Measurements from ENCODE around the gene NRSN2. TPM values are rescaled to one million over a fixed set of nuclear protein-coding genes. Genes with fewer than 3 reads are reported as not detected.

NRSN2 gene
- total RNA-seq, 2 experiments from 2014 or later, result 9.5 to 9.7 TPM

DNA sequence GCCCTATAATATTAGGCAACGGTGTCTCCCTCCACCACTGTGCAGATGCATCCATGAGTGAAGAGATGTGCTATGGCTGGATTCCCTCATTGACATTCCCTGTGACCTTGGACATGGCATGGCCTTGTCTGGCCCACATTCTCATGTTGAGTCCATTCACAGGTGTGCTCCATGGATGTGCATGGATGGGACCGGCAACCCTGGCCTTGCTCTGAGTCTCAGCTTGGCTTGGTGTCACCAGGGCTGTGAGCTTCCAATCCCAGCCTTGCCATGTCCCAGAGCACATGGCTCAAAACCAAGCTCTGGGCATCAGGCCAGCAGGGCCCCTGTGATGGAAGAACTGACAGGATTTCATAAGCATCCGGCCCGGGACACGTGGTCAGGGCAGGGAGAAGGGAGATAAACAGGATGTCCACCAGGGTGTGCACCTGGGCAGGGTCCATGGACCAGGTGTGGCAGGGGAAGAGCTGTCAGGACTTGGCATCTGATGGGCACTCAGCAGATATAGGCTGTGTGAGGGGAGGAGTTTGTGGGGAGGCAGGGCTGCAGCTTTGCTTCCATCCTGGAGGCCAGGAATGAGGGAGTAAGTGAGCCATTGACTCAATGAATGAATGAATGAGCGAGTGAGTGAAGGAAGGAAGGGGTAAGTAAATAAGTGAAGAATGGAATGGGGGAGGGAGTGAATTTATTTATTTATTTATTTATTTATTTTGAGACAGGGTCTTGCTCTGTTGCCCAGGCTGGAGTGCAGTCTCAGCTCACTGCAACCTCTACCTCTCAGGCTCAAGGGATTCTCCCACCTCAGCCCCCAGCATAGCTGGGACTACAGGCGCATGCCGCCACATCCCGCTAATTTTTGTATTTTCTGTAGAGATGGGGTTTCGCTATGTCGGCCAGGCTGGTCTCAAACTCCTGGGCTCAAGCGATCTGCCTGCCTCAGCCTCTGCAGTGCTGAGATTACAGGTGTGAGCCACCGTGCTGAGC lies 15.7 kb downstream of the NRSN2 start:
- Mint-ChIP-seq H3K36me3 (no peaks in the 10 kb centered on the region), H3K4me3 (peak overlapping the region; percentile 6), H3K9me3 (no peaks in the 10 kb centered on the region), H3K27ac (peak overlapping the region; percentile 8), H3K4me1 (ENCODE audit: low read depth) (peaks cover 31% of the 10 kb centered on the region), H3K27me3 (no peaks in the 10 kb centered on the region)
- ChIA-PET CTCF (interaction anchor here (0.6 to 3.0 kb wide), 11 partner anchors 8 to 198 kb away, joined by 3 to 11 read pairs (median 3); partner anchors contain the start of gene CSNK2A1), POLR2A (interaction anchor here (0.5 to 1.6 kb wide), 4 partner anchors 10 to 368 kb away, joined by 3 to 6 read pairs (median 4); partner anchors contain the start of gene TRIB3)
- DNase-seq, result peak; percentile 82
- intact Hi-C loops (cut with micrococcal nuclease), result no loop called here

DNA sequence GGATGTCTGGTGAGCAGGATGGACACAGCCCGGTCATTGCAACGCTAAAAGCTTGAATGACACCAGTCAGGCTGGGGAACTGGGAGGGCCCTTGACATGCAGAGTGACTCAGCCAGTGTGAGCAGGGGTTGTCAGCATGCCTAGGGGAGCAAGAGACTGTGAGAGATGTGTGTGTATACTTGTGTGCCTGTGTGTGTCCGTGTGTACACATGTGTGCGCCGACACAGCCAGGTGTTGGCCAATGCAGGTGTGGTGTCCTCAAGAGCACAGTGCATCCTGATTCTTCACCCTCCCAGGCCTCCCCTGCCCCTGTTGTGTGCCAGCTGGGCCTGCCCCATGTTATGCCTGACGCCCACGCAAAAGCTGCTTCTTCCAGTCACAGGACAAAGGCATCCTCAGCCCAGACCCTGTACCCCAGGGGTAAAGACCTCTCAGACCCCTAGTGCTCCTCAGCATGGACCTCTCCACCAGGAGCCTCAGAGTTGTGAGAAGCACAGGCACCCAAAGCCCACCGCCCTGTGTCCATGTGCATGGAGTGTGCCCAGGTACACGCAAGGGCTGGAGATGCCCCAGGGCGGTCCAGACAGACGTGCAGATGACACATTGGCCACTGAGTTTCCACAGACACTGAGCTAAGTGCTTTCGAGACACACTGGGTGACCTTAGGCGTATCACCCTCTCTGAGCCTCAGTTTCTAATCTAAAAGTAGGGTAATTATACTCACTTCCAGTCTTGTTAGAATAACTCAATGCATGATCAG lies 16.6 kb downstream of the NRSN2 start:
- no peaks in the 10 kb centered on the region for H3K36me3 Mint-ChIP-seq
- no peak for DNase-seq
- intact Hi-C loops (cut with micrococcal nuclease), result no loop called here
- peaks cover 31% of the 10 kb centered on the region for H3K4me1 Mint-ChIP-seq (ENCODE audit: low read depth)
- CTCF ChIA-PET, result interaction anchor here (0.9 to 3.0 kb wide), 3 partner anchors 9 to 68 kb away, joined by 3 to 11 read pairs (median 4); no protein-coding TSS in a partner anchor
- POLR2A ChIA-PET, result interaction anchor here (1.4 to 1.6 kb wide), 3 partner anchors 9 to 75 kb away, joined by 3 to 6 read pairs (median 4); partner anchors contain the start of gene TRIB3
- no peaks in the 10 kb centered on the region for H3K27me3 Mint-ChIP-seq
- H3K9me3 Mint-ChIP-seq, result no peaks in the 10 kb centered on the region
- H3K4me3 Mint-ChIP-seq, result no peak overlapping the region
- no peak overlapping the region for H3K27ac Mint-ChIP-seq

DNA sequence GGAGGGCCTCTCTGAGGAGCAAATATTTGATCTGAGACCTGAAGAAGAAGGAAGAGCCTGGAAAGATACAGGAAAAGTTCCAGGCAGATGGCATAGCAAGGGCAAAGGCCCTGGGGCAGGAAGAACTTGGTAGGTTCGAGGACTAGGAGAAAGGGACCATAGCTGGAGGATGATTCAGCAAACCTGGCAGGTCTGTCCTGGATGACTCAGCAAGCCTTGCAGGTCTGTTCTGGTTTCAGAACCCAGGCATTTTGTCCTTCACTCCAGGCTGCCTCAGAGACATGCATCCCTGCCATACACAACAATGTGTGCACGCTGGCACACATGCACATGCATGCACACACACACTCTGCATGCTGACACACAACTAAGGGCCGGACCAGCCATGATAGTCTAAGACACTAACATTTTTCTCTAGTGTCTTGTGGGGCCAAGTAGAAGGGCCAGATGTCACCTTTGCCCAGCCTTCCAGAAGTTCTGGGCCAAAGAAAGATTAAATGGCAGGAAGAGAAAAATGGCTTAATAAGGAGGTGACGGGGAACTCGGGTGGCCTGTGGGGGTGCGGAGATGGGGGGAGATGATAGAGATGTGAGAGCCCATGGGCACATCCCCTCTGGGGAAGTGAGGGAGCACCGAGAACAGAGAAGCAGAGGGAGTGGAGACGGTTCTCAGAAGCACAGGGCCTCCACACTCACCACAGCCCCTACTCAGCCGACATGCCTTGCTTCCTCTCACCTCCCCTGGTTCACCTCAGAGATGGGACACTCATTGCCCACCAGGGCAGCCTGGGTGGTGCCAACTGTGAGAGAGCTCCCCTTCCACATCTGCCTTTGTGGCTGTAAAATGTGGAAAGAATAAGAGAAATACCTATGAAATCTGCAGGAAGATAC lies 18.2 kb downstream of the NRSN2 start:
- CTCF ChIA-PET, result interaction anchor here (1.3 to 3.0 kb wide), 2 partner anchors 9 to 11 kb away, joined by 4 to 11 read pairs; no protein-coding TSS in a partner anchor
- Mint-ChIP-seq H3K27me3 (no peaks in the 10 kb centered on the region), H3K4me1 (ENCODE audit: low read depth) (peaks cover 31% of the 10 kb centered on the region), H3K27ac (peak overlapping the region; percentile 42), H3K9me3 (no peaks in the 10 kb centered on the region), H3K36me3 (no peaks in the 10 kb centered on the region), H3K4me3 (no peak overlapping the region)
- POLR2A ChIA-PET, result no interaction called here
- peak; percentile 43 for DNase-seq
- intact Hi-C loops (cut with micrococcal nuclease), result no loop called here

DNA sequence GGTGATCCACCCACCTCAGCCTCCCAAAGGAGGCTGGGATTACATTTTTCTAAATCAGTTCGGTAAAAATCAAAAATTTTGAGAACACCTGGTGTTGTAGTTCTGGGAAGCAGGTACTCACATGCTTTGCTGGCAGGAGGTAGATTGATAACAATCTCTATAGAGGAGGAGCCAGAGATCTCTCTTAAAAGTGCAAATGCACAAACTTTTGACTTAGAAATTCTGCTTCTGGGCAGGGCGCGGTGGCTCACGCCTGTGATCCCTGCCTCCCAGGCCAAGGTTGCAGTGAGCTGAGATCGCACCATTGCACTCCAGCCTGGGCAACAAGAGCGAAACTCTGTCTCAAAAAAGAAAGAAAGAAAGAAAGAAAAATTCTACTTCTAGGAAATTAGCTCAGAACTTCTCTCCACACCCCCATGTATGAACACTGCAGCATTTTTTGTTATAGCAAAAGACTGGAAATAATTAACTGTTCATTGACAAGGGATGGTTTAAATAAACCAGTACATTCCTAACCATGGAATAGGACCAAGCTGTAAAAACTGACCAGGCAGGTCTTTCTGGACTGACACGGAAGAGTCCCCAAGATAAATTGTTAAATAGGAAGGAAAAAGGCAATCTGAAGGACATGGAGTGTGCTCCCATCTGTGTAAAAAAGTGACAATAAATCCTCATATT lies 19.3 kb downstream of the NRSN2 start:
- POLR2A ChIA-PET, result no interaction called here
- H3K27ac Mint-ChIP-seq, result no peak overlapping the region
- intact Hi-C loops (cut with micrococcal nuclease), result no loop called here

DNA sequence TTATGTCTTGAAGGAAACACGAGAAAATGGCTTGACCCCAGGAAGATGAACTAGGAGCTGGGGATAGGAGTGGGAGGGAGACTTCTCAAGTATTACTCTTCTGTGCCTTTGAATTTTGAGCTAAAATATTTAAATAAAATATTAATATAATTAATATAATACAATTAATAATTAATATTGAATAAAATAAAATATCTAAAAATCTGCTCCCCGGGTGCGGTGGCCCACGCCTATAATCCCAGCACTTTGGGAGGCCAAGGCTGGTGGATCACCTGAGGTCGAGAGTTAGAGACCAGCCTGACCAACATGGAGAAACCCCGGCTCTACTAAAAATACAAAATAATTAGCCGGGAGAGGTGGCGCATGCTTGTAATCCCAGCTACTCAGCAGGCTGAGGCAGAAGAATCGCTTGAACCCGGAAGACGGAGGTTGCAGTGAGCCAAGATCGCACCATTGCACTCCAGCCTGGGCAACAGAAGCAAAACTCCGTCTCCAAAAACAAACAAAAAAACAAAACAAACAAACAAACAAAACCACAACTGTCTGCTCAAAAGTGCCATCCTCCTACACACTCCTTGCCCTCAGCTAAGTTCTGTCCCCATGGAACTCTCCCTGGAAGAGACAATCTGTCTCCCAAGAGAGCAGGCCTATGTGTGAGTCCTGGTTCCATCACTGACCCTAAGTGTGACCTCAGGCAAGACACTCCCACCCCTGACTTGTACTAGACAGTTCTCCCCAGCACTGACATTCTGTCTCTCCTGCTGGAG lies 20.0 kb downstream of the NRSN2 start:
- ChIA-PET POLR2A (no interaction called here), CTCF (interaction anchor here (0.6 to 1.3 kb wide), 5 partner anchors 9 to 279 kb away, joined by 3 to 5 read pairs (median 4); no protein-coding TSS in a partner anchor)
- no peaks in the 10 kb centered on the region for H3K9me3 Mint-ChIP-seq
- no peak for DNase-seq
- H3K4me3 Mint-ChIP-seq, result no peak overlapping the region
- H3K4me1 Mint-ChIP-seq (ENCODE audit: low read depth), result peaks cover 35% of the 10 kb centered on the region
- no peak overlapping the region for H3K27ac Mint-ChIP-seq
- H3K27me3 Mint-ChIP-seq, result no peaks in the 10 kb centered on the region
- no peaks in the 10 kb centered on the region for H3K36me3 Mint-ChIP-seq
- intact Hi-C loops (cut with micrococcal nuclease), result no loop called here

More for the DNA sequence above, 19.3 kb downstream of the NRSN2 start:
- Mint-ChIP-seq H3K4me3 (no peak overlapping the region), H3K9me3 (no peaks in the 10 kb centered on the region), H3K4me1 (ENCODE audit: low read depth) (peaks cover 31% of the 10 kb centered on the region), H3K36me3 (no peaks in the 10 kb centered on the region), H3K27me3 (no peaks in the 10 kb centered on the region)
- CTCF ChIA-PET, result interaction anchor here (0.6 to 3.0 kb wide), 6 partner anchors 8 to 279 kb away, joined by 3 to 11 read pairs (median 4); no protein-coding TSS in a partner anchor
- DNase-seq, result peak; percentile 29

DNA sequence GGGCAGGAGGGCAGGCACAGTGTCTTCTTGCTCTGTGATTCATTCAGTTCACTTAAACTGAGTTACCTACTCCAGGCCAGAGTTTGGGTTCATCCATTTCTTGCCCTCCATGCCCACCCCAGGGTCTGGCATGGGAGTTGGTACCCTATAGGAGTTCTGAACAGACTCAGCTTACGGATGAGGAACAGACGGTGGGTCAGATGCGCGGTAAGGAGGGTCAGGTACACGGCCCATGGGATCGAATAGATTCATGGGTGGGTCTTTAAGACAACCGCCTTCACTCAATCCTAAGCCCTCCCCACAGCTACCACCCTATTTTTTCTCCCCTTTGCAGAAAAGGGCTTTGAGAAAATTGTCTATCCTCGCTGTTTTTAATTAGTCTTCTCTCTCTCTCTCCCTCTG lies 20.6 kb downstream of the NRSN2 start:
- H3K4me1 Mint-ChIP-seq (ENCODE audit: low read depth), result peaks cover 37% of the 10 kb centered on the region
- H3K9me3 Mint-ChIP-seq, result no peaks in the 10 kb centered on the region
- POLR2A ChIA-PET, result no interaction called here
- no peak overlapping the region for H3K27ac Mint-ChIP-seq
- H3K36me3 Mint-ChIP-seq, result no peaks in the 10 kb centered on the region
- CTCF ChIA-PET, result no interaction called here
- no peaks in the 10 kb centered on the region for H3K27me3 Mint-ChIP-seq
- no peak overlapping the region for H3K4me3 Mint-ChIP-seq
- no peak for DNase-seq
- intact Hi-C loops (cut with micrococcal nuclease), result no loop called here

DNA sequence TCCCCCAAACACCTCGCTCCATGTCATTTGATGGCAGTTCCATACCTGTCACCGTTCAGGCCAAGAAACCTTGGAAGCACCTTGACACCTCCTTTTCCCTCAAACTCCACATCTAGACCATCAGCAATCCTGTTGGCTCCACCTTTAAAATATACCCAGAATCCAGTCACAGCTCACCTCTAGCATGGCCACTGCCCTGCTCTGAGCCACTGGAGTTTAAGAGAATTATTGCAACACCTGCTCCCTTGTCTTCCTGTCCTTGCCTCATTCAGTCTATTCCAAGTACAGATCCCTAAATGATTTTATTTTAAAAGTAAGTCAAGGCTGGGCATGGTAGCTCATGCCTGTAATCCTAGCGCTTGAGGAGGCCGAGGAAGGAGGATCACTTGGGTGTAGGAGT lies 22.0 kb downstream of the NRSN2 start:
- POLR2A ChIA-PET, result interaction anchor here (0.9 kb wide), 1 partner anchor 11 kb away, joined by 4 read pairs; the partner anchor contains the start of gene TRIB3

DNA sequence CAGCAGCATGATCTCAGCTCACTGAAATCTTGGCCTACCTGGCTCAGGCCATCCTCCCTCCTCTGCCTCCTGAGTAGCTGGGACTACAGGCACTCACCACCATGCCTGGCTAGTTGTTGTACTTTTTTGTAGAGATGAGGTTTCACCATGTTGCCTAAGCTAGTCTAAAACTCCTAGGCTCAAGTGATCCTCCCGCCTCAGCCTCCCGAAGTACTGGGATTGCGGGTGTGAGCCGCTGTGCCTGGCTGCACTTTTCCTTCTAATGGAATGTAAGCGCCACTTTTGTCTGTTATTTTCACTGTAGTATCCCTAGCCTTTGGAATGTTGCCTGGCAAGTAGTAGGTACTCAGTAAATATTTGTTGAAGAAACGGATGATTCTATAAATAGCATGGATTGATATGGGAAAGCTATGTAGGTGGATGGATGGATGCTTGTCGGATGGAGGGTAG lies 23.3 kb downstream of the NRSN2 start:
- POLR2A ChIA-PET, result no interaction called here
- intact Hi-C loops (cut with micrococcal nuclease), result no loop called here

More for the DNA sequence above, 22.0 kb downstream of the NRSN2 start:
- H3K36me3 Mint-ChIP-seq, result no peaks in the 10 kb centered on the region
- DNase-seq, result no peak
- H3K4me1 Mint-ChIP-seq (ENCODE audit: low read depth), result peaks cover 45% of the 10 kb centered on the region
- no peak overlapping the region for H3K4me3 Mint-ChIP-seq
- CTCF ChIA-PET, result interaction anchor here (1.7 kb wide), 1 partner anchor 14 kb away, joined by 4 read pairs; no protein-coding TSS in a partner anchor
- H3K27ac Mint-ChIP-seq, result no peak overlapping the region
- intact Hi-C loops (cut with micrococcal nuclease), result no loop called here
- no peaks in the 10 kb centered on the region for H3K27me3 Mint-ChIP-seq
- no peaks in the 10 kb centered on the region for H3K9me3 Mint-ChIP-seq

DNA sequence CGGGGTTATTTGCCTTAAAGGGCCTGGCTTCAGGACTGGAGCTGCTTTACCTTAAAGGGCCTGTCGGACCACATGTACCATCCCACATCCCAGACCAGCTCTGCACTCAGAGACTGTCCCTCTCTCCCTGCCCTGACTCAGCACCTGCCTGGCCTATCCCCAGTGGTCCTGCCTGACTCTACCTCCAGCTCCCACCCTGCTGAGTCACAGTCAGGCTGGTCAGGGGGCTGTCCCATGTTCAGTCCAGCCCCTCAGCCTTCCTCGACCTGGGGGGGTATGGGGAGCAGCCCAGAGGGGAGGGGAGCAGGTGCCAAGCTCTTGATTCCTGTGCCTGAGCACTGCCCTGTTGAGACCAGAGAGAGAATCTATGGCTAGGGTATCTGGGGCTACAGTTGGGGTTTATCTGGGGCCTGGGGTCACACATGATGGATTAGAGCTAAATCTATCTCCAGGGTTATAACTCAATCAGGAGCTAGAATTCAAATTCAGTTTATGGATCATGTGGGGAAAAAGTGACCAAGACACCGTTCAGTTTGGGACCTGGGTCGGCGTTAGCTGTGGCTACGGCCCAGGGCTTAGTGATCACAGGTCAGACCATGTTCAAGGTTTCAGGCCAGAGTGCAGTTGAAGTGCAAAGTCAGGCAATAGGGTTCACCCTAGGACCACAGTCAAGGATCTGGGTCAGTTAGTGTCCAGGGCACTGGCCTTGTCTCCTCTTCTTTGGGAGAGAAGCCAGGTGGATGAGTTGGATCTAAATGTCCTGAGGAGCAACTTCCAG lies 24.3 kb downstream of the NRSN2 start:
- Mint-ChIP-seq H3K27ac (no peak overlapping the region), H3K9me3 (no peaks in the 10 kb centered on the region), H3K36me3 (no peaks in the 10 kb centered on the region), H3K4me1 (ENCODE audit: low read depth) (peaks cover 28% of the 10 kb centered on the region), H3K4me3 (no peak overlapping the region), H3K27me3 (no peaks in the 10 kb centered on the region)
- CTCF ChIA-PET, result interaction anchor here (1.6 to 2.4 kb wide), 3 partner anchors 9 to 108 kb away, joined by 4 to 9 read pairs (median 4); partner anchors contain the start of gene TRIB3
- no peak for DNase-seq
- intact Hi-C loops (cut with micrococcal nuclease), result no loop called here
- POLR2A ChIA-PET, result interaction anchor here (1.5 to 1.8 kb wide), 2 partner anchors 8 to 9 kb away, joined by 4 to 5 read pairs; partner anchors contain the start of gene TRIB3

More for the DNA sequence above, 23.3 kb downstream of the NRSN2 start:
- no peak overlapping the region for H3K27ac Mint-ChIP-seq
- H3K36me3 Mint-ChIP-seq, result no peaks in the 10 kb centered on the region
- CTCF ChIA-PET, result interaction anchor here (0.5 to 1.7 kb wide), 2 partner anchors 16 to 276 kb away, joined by 3 to 4 read pairs; no protein-coding TSS in a partner anchor
- H3K4me3 Mint-ChIP-seq, result no peak overlapping the region
- DNase-seq, result no peak
- H3K27me3 Mint-ChIP-seq, result no peaks in the 10 kb centered on the region
- peaks cover 36% of the 10 kb centered on the region for H3K4me1 Mint-ChIP-seq (ENCODE audit: low read depth)
- no peaks in the 10 kb centered on the region for H3K9me3 Mint-ChIP-seq

Measured in activated CD4-positive, alpha-beta memory T cell treated with anti-CD3 and anti-CD28 coated beads for 36 hours (primary cell).